G401.6 (cell line): ENCODE results near the gene RGPD4.
"Not testable (repeated sequence)": the region's sequence is repeated elsewhere in the genome, so short reads cannot be mapped to it uniquely, and the experiment has no call there.

Experiments used
- FAIRE-seq: peaks from 2 replicates; lab custom pipeline; 2012; peaks lifted over from hg19 to GRCh38; lab: Jason Lieb, UNC

Gene RGPD4

GRCh38 chr2:107826749-107827148 is at the start of gene RGPD4:
TSS of gene RGPD4 (plus strand) at chr2:107826892. CDS start at chr2:107827014, 122 bp downstream.
- FAIRE-seq = not testable (repeated sequence)

- FAIRE-seq = no peak
These were observed 48.7 kb upstream of the RGPD4 start for GRCh38 chr2:107777974-107778373.

- no peak for FAIRE-seq
These were observed 40.9 kb upstream of the RGPD4 start for GRCh38 chr2:107785756-107786155.

- FAIRE-seq = no peak
These were observed 35.9 kb upstream of the RGPD4 start for GRCh38 chr2:107790837-107791236.

- no peak for FAIRE-seq
These were observed 25.2 kb upstream of the RGPD4 start for GRCh38 chr2:107801498-107801897.

- FAIRE-seq = no peak
These were observed 21.8 kb upstream of the RGPD4 start for GRCh38 chr2:107804608-107805498.

- FAIRE-seq = no peak
These were observed 19.8 kb upstream of the RGPD4 start for GRCh38 chr2:107806901-107807300.

- FAIRE-seq = no peak
These were observed 18.7 kb upstream of the RGPD4 start for GRCh38 chr2:107807988-107808387.

GRCh38 chr2:107808959-107809358 is 17.7 kb upstream of the RGPD4 start:
- FAIRE-seq = no peak

GRCh38 chr2:107809835-107810234 is 16.9 kb upstream of the RGPD4 start:
- no peak for FAIRE-seq

GRCh38 chr2:107810734-107811133 is 16.0 kb upstream of the RGPD4 start:
- FAIRE-seq = no peak

- FAIRE-seq = no peak
These were observed 15.3 kb upstream of the RGPD4 start for GRCh38 chr2:107811411-107811810.

GRCh38 chr2:107812006-107812405 is 14.7 kb upstream of the RGPD4 start:
- no peak for FAIRE-seq

- no peak for FAIRE-seq
These were observed 9.3 kb upstream of the RGPD4 start for GRCh38 chr2:107817378-107817777.

- no peak for FAIRE-seq
These were observed 4.4 kb upstream of the RGPD4 start for GRCh38 chr2:107822302-107822701.

- no peak for FAIRE-seq
These were observed 2.1 kb upstream of the RGPD4 start for GRCh38 chr2:107824451-107825205.

GRCh38 chr2:107825206-107825563 is 1.5 kb upstream of the RGPD4 start:
- no peak for FAIRE-seq

- not testable (repeated sequence) for FAIRE-seq
These were observed 2.8 kb downstream of the RGPD4 start for GRCh38 chr2:107829514-107829913.

GRCh38 chr2:107833152-107833551 is 6.5 kb downstream of the RGPD4 start:
- FAIRE-seq = not testable (repeated sequence)

- FAIRE-seq = not testable (repeated sequence)
These were observed 6.9 kb downstream of the RGPD4 start for GRCh38 chr2:107833618-107834017.

- FAIRE-seq = not testable (repeated sequence)
These were observed 89.4 kb downstream of the RGPD4 start for GRCh38 chr2:107916121-107916520.

- not testable (repeated sequence) for FAIRE-seq
These were observed 90.1 kb downstream of the RGPD4 start for GRCh38 chr2:107916696-107917370.

GRCh38 chr2:107927034-107927534 is 100.4 kb downstream of the RGPD4 start:
- FAIRE-seq = no peak
